H1 (cell line): Measurements from ENCODE around the gene MFAP3. TPM values are rescaled to one million over a fixed set of nuclear protein-coding genes. Genes with fewer than 3 reads are reported as not detected.

Experiments used
- MAX ChIP-seq: IDR thresholded peaks from 2 replicates; pipeline ENCODE4 v1.6.1; 2012; ENCODE audit warnings: inconsistent platforms
- RFX5 ChIP-seq: IDR thresholded peaks from 2 replicates; pipeline ENCODE4 v1.6.1; 2011; ENCODE audit warnings: low read depth, low read length, improper control_type of control experiment, borderline replicate concordance
- polyA plus RNA-seq, 7 experiments: library from polyadenylated mRNA; depleted of rRNA in 3 of 7; stranded (reverse) in 5 of 7; unstranded in 2 of 7; fragments of >200 nt in 5 of 7; fragments of 200-250 nt in 2 of 7; gene quantifications; 1 replicate in 5 of 7; 2 replicates in 1 of 7; 4 replicates in 1 of 7; pipeline versions ENCODE4 v1.2.1 to v1.2.3, GENCODE V29; 2011 to 2013; ENCODE audit warnings: missing spikeins in 2 of 7, mixed read lengths in 2 of 7
- total RNA-seq: library from RNA; stranded (reverse); fragmentation: NEBNext Ultra II Directional; extraction: Animal tissue kit (Norgen Biotek cat#: 25700); gene quantifications from 2 replicates; pipeline ENCODE4 v1.2.1, GENCODE V29; 2021

MFAP3 gene
- total and polyA plus RNA-seq, 2 of the 8 experiments (the other 6 are each of a cell fraction or from before 2014, with no cell fraction given), result 13.7 to 27.0 TPM

- no peak for TF ChIP-seq RFX5
- TF ChIP-seq MAX, result no peak
Measured at GRCh38 chr5:154072414-154073171, 33.8 kb downstream of the MFAP3 start (continued).
